GM12878 (cell line): ENCODE results near the gene CACNA2D1. TPM values are rescaled to one million over a fixed set of nuclear protein-coding genes. Genes with fewer than 3 reads are reported as not detected.

Source experiments
- BMI1 ChIP-seq: fragments of 450-650 bp; IDR thresholded peaks from 2 replicates; pipeline ENCODE4 v1.6.1; 2016; ENCODE audit warnings: mild to moderate bottlenecking, moderate library complexity, borderline replicate concordance
- JUNB ChIP-seq: IDR thresholded peaks from 2 replicates; pipeline ENCODE4 v1.6.1; 2016; ENCODE audit warnings: antibody characterized with exemption, mild to moderate bottlenecking
- NFIC ChIP-seq: IDR thresholded peaks from 2 replicates; pipeline ENCODE4 v1.6.1; 2012; ENCODE audit warnings: low read depth, mild to moderate bottlenecking, inconsistent platforms, low read length, moderate library complexity
- SPI1 ChIP-seq: IDR thresholded peaks from 2 replicates; pipeline ENCODE4 v1.6.1; 2011; ENCODE audit warnings: low read depth, mild to moderate bottlenecking, low read length, moderate library complexity, borderline replicate concordance; ENCODE audit not compliant: insufficient read depth
- ZNF217 ChIP-seq: fragments of 450-650 bp; IDR thresholded peaks from 2 replicates; pipeline ENCODE4 v1.6.1; 2017; ENCODE audit warnings: antibody characterized with exemption, mild to moderate bottlenecking
- ZNF384 ChIP-seq: IDR thresholded peaks from 2 replicates; pipeline ENCODE4 v1.6.1; 2012; ENCODE audit warnings: low read depth, mild to moderate bottlenecking, low read length, improper control_type of control experiment, borderline replicate concordance
- polyA plus RNA-seq, 11 experiments: library from polyadenylated mRNA; depleted of rRNA in 4 of 11; unstranded in 6 of 11; stranded (reverse) in 5 of 11; fragments of >200 nt; fragmentation: Nextera tagmentation in 4 of 11; fragmentation: Illumina TruSeq in 1 of 11; extraction: Ambion mirVana in 4 of 11; extraction: Trizol in 1 of 11; gene quantifications; 1 replicate in 1 of 11; 2 replicates in 10 of 11; pipeline versions ENCODE4 v1.2.1 to v1.2.3, GENCODE V29; 2011 to 2016; ENCODE audit warnings: inconsistent platforms in 2 of 11, missing spikeins in 2 of 11, low read depth in 1 of 11
- total RNA-seq, 4 experiments: library from RNA; depleted of rRNA in 3 of 4; stranded (reverse); fragments of >200 nt in 3 of 4; fragmentation: Illumina TruSeq in 1 of 4; extraction: Trizol in 1 of 4; gene quantifications; 2 replicates each; pipeline versions ENCODE4 v1.2.1 to v1.2.3, GENCODE V29; 2013 to 2021
- TF ChIP-seq, protein P1 (sequence below): fragments of 450-650 bp; IDR thresholded peaks from 2 replicates; pipeline ENCODE4 v1.6.1; 2017; ENCODE audit warnings: low read depth, mild to moderate bottlenecking, moderate library complexity
- TF ChIP-seq, protein P2 (sequence below): fragments of 450-650 bp; IDR thresholded peaks from 2 replicates; pipeline ENCODE4 v1.6.1; 2017; ENCODE audit warnings: mild to moderate bottlenecking, low read depth, inconsistent platforms; ENCODE audit not compliant: poor library complexity, severe bottlenecking
- TF ChIP-seq, protein P3 (sequence below): IDR thresholded peaks from 2 replicates; pipeline ENCODE4 v1.6.1; 2012; ENCODE audit warnings: low read length, inconsistent platforms

The CACNA2D1 gene
- total and polyA plus RNA-seq, 10 of the 15 experiments (the other 5 are each of a cell fraction or from before 2014, with no cell fraction given): 0.14 to 14.8 (median 0.97) TPM

DNA sequence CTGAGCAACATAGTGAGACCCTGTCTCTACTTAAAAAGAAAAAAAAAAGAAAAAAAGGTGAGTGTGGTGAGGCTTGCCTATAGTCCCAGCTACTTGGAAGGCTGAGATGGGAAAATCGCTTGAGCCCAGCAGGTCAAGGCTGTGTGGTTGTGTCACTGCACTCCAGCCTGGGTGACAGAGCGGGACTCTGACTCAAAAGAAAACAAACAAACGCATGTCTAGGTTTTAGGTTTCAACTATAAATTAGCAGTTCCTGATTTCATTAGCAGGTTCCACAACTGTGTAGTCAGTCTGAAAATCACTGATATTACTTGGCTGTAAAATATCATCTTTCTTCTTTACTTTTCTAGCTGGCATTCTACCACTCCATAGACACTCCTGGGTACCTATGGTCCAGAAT is 518.0 kb downstream of the CACNA2D1 start (continued):
- TF ChIP-seq, protein P1, sequence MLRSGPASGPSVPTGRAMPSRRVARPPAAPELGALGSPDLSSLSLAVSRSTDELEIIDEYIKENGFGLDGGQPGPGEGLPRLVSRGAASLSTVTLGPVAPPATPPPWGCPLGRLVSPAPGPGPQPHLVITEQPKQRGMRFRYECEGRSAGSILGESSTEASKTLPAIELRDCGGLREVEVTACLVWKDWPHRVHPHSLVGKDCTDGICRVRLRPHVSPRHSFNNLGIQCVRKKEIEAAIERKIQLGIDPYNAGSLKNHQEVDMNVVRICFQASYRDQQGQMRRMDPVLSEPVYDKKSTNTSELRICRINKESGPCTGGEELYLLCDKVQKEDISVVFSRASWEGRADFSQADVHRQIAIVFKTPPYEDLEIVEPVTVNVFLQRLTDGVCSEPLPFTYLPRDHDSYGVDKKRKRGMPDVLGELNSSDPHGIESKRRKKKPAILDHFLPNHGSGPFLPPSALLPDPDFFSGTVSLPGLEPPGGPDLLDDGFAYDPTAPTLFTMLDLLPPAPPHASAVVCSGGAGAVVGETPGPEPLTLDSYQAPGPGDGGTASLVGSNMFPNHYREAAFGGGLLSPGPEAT: peak; percentile 45; the same call in 1 of the 2 replicates
- 0 out of 2 replicates have a peak, but pooled peaks have one; percentile 55 for TF ChIP-seq ZNF217
- TF ChIP-seq SPI1: peak; percentile 85
- TF ChIP-seq, protein P2, sequence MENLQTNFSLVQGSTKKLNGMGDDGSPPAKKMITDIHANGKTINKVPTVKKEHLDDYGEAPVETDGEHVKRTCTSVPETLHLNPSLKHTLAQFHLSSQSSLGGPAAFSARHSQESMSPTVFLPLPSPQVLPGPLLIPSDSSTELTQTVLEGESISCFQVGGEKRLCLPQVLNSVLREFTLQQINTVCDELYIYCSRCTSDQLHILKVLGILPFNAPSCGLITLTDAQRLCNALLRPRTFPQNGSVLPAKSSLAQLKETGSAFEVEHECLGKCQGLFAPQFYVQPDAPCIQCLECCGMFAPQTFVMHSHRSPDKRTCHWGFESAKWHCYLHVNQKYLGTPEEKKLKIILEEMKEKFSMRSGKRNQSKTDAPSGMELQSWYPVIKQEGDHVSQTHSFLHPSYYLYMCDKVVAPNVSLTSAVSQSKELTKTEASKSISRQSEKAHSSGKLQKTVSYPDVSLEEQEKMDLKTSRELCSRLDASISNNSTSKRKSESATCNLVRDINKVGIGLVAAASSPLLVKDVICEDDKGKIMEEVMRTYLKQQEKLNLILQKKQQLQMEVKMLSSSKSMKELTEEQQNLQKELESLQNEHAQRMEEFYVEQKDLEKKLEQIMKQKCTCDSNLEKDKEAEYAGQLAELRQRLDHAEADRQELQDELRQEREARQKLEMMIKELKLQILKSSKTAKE: peak; percentile 67
- TF ChIP-seq JUNB: peak; percentile 94
- TF ChIP-seq, protein P3, sequence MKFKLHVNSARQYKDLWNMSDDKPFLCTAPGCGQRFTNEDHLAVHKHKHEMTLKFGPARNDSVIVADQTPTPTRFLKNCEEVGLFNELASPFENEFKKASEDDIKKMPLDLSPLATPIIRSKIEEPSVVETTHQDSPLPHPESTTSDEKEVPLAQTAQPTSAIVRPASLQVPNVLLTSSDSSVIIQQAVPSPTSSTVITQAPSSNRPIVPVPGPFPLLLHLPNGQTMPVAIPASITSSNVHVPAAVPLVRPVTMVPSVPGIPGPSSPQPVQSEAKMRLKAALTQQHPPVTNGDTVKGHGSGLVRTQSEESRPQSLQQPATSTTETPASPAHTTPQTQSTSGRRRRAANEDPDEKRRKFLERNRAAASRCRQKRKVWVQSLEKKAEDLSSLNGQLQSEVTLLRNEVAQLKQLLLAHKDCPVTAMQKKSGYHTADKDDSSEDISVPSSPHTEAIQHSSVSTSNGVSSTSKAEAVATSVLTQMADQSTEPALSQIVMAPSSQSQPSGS: peak; percentile 84
- TF ChIP-seq NFIC: peak; percentile 86
- peak; percentile 73; the same call in 1 of the 2 replicates for TF ChIP-seq BMI1
- 0 out of 2 replicates have a peak, but pooled peaks have one; percentile 17 for TF ChIP-seq ZNF384
